Endodermal cell (in vitro differentiated cells): ENCODE measurements around the gene FGB. TPM values are rescaled to one million over a fixed set of nuclear protein-coding genes. Genes with fewer than 3 reads are reported as not detected.

Experiments used
- DNase-seq: peaks from one replicate; pipeline ENCODE4 v3.0.0-alpha.2; 2017
- H3K27ac ChIP-seq: 2 replicates; pipeline ENCODE4 v1.5.1; 2013; ENCODE audit warnings: mild to moderate bottlenecking, low read depth, low read length, moderate library complexity
- H3K27me3 ChIP-seq: 2 replicates; pipeline ENCODE4 v1.6.1; 2013; ENCODE audit warnings: mild to moderate bottlenecking, low read length, moderate library complexity; ENCODE audit not compliant: insufficient read depth, control insufficient read depth, poor library complexity, severe bottlenecking
- H3K36me3 ChIP-seq: 2 replicates; pipeline ENCODE4 v1.7.0; 2013; ENCODE audit warnings: mild to moderate bottlenecking, low read length, moderate library complexity; ENCODE audit not compliant: control insufficient read depth, insufficient read depth
- H3K4me1 ChIP-seq: one replicate; pipeline ENCODE4 v1.7.0; 2013; ENCODE audit warnings: low read length; ENCODE audit not compliant: control insufficient read depth, insufficient read depth
- H3K4me3 ChIP-seq: 2 replicates; pipeline ENCODE4 v1.5.1; 2013; ENCODE audit warnings: mild to moderate bottlenecking, low read length, moderate library complexity
- H3K9ac ChIP-seq: 2 replicates; pipeline ENCODE4 v1.6.1; 2013; ENCODE audit warnings: mild to moderate bottlenecking, low read length, moderate library complexity; ENCODE audit not compliant: poor library complexity, severe bottlenecking; ENCODE audit errors: extremely low read depth
- H3K9me3 ChIP-seq: 2 replicates; pipeline ENCODE4 v1.6.1; 2013; ENCODE audit warnings: mild to moderate bottlenecking, low read length, moderate library complexity; ENCODE audit not compliant: control insufficient read depth
- H3K27ac Mint-ChIP-seq: 2 replicates; pipeline ENCODE4 v1.8.0; 2020; ENCODE audit warnings: mixed read lengths
- H3K27me3 Mint-ChIP-seq: 2 replicates; pipeline ENCODE4 v1.8.0; 2021; ENCODE audit warnings: mild to moderate bottlenecking, mixed read lengths; ENCODE audit not compliant: insufficient read depth
- H3K36me3 Mint-ChIP-seq: 2 replicates; pipeline ENCODE4 v1.8.0; 2020; ENCODE audit warnings: low read depth, mixed read lengths
- H3K4me1 Mint-ChIP-seq: 2 replicates; pipeline ENCODE4 v1.8.0; 2020; ENCODE audit warnings: mixed read lengths
- H3K4me3 Mint-ChIP-seq: 2 replicates; pipeline ENCODE4 v1.8.0; 2020; ENCODE audit warnings: mild to moderate bottlenecking, moderate library complexity, mixed read lengths
- H3K9me3 Mint-ChIP-seq: 2 replicates; pipeline ENCODE4 v1.8.0; 2020; ENCODE audit warnings: mild to moderate bottlenecking, mixed read lengths
- WGBS, 2 experiments: methylation state at CpG; one replicate each; pipeline versions ENCODE4 v1.1.5 to v1.1.7; 2013; ENCODE audit warnings: missing lambda C conversion rate in 2 of 2, mixed read lengths in 1 of 2; ENCODE audit not compliant: insufficient coverage in 1 of 2, insufficient read length in 1 of 2; 5-methylcytosine and 5-hydroxymethylcytosine counted together
- total RNA-seq, 2 donors: library from RNA; stranded (reverse); fragmentation: NEBNext Ultra II Directional in 1 of 2; extraction: Animal tissue kit (Norgen Biotek cat#: 25700) in 1 of 2; gene quantifications; 2 replicates in 1 of 2; 3 replicates in 1 of 2; pipeline ENCODE4 v1.2.1, GENCODE V29; 2021
- TF ChIP-seq, protein P1 (sequence below): fragments of 200-600 bp; sonication (generic); conservative IDR thresholded peaks from 2 replicates; pipeline ENCODE4 v1.5.0; 2021; ENCODE audit warnings: antibody characterized with exemption, mild to moderate bottlenecking

Gene FGB
- total RNA-seq, 2 donors from 2014 or later = 0.55 TPM; not detected in 1

GRCh38 chr4:154620111-154620510 is 57.3 kb downstream of the FGB start:
- TF ChIP-seq, protein P1, sequence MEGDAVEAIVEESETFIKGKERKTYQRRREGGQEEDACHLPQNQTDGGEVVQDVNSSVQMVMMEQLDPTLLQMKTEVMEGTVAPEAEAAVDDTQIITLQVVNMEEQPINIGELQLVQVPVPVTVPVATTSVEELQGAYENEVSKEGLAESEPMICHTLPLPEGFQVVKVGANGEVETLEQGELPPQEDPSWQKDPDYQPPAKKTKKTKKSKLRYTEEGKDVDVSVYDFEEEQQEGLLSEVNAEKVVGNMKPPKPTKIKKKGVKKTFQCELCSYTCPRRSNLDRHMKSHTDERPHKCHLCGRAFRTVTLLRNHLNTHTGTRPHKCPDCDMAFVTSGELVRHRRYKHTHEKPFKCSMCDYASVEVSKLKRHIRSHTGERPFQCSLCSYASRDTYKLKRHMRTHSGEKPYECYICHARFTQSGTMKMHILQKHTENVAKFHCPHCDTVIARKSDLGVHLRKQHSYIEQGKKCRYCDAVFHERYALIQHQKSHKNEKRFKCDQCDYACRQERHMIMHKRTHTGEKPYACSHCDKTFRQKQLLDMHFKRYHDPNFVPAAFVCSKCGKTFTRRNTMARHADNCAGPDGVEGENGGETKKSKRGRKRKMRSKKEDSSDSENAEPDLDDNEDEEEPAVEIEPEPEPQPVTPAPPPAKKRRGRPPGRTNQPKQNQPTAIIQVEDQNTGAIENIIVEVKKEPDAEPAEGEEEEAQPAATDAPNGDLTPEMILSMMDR = no peak
- 50 to 54% methylated on average over 1 of the region's 1 CpG for WGBS, 2 experiments

More at GRCh38 chr4:154620111-154620510, 57.3 kb downstream of the FGB start:
- H3K9me3 ChIP-seq = no peaks in the 10 kb centered on the region
- H3K9ac ChIP-seq = no peak overlapping the region
- peaks cover 12% of the 10 kb centered on the region for H3K27me3 Mint-ChIP-seq
- no peaks in the 10 kb centered on the region for H3K9me3 Mint-ChIP-seq
- H3K27me3 ChIP-seq = no peaks in the 10 kb centered on the region
- no peak for DNase-seq
- H3K36me3 ChIP-seq = no peaks in the 10 kb centered on the region
- no peaks in the 10 kb centered on the region for H3K36me3 Mint-ChIP-seq
- no peak overlapping the region for H3K4me3 Mint-ChIP-seq
- H3K4me1 Mint-ChIP-seq = peaks cover 24% of the 10 kb centered on the region
- no peak overlapping the region for H3K27ac ChIP-seq
- peaks cover 9% of the 10 kb centered on the region for H3K4me1 ChIP-seq
- H3K4me3 ChIP-seq = no peak overlapping the region
- no peak overlapping the region for H3K27ac Mint-ChIP-seq

Other genes starting within 250 kb of the FGB start
- gene DCHS2, start 71.2 kb upstream of the FGB start, total RNA-seq = under 1 TPM; 0.13 to 0.24 TPM
- 100 to 1,000 TPM; 132 to 235 TPM for gene PLRG1, start 12.6 kb upstream of the FGB start, total RNA-seq
- 1 to 10 TPM; 3.1 to 3.7 TPM for gene FGA, start 27.7 kb downstream of the FGB start, total RNA-seq
- gene FGG, start 49.6 kb downstream of the FGB start, total RNA-seq = under 1 TPM in 1 of 2 donors, not detected in 1; 0.89 TPM
- gene LRAT, start 181.0 kb downstream of the FGB start, total RNA-seq = 10 to 100 TPM in 1 of 2 donors, 1 to 10 TPM in 1; 6.2 to 20.6 TPM
- gene RBM46, start 218.3 kb downstream of the FGB start, total RNA-seq = 1 to 10 TPM in 1 of 2 donors, under 1 TPM in 1; 0.49 to 1.1 TPM